Measurements from ENCODE around the gene ACSL4.

The ACSL4 gene

GRCh38 chrX:109740433-109740809 lies 7.4 kb upstream of the ACSL4 start:
- Histone ChIP-seq H3K4me3 (replicated peaks; ENCODE audit: low read depth, low read length) (no peak overlapping the region), H3K36me3 (ENCODE audit: control insufficient read depth, insufficient read depth, low read length) (no peaks in the 10 kb centered on the region), H3K27me3 (replicated peaks; ENCODE audit: control insufficient read depth, insufficient read depth, low read length) (no peaks in the 10 kb centered on the region)
- DNase-seq (ENCODE audit: extremely low read depth, insufficient read length) = no peak
- TF ChIP-seq, protein P1, sequence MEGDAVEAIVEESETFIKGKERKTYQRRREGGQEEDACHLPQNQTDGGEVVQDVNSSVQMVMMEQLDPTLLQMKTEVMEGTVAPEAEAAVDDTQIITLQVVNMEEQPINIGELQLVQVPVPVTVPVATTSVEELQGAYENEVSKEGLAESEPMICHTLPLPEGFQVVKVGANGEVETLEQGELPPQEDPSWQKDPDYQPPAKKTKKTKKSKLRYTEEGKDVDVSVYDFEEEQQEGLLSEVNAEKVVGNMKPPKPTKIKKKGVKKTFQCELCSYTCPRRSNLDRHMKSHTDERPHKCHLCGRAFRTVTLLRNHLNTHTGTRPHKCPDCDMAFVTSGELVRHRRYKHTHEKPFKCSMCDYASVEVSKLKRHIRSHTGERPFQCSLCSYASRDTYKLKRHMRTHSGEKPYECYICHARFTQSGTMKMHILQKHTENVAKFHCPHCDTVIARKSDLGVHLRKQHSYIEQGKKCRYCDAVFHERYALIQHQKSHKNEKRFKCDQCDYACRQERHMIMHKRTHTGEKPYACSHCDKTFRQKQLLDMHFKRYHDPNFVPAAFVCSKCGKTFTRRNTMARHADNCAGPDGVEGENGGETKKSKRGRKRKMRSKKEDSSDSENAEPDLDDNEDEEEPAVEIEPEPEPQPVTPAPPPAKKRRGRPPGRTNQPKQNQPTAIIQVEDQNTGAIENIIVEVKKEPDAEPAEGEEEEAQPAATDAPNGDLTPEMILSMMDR (IDR thresholded peaks at IDR 0.05; ENCODE audit: insufficient read depth, low read length, poor library complexity, severe bottlenecking) = no peak

DNA sequence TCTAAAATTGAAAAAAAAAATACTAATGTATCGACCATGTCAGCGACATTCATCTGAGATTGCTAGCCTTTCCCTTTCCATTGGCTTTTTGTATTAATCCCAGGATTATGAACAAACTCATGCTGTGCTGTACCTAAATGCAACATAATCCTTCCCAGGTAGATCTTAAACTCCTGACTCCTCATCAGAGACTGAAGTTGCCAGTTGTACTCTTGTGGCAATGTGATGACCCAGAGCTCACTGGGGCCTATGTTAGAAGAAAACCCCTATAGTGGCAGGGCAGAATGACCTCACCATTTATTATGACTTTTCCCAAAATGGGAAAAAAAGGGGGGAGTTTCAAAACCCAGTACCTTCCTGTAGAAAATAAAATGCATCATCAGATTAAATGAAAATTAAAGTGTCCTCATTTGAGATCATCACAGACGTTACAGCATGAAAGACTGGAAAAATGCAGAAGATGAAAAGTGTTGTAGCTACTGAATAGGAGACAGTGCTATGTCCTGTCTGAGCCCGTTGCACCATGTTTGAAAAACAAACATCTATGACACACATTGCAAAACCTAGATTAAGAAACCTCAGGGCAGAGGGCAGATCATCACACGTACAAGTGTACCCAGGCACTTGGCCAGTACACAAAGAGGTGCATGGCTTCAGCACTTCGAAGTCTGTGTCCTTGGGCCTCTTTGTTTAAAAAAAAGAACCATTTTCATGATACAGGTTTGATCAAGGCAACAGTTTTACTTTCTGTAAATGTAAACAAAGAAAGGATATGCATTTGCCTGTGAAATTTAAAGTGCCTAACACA lies 6.8 kb upstream of the ACSL4 start:
- Histone ChIP-seq H3K27me3 (replicated peaks; ENCODE audit: control insufficient read depth, insufficient read depth, low read length) (no peaks in the 10 kb centered on the region), H3K4me3 (replicated peaks; ENCODE audit: low read depth, low read length) (no peak overlapping the region), H3K36me3 (ENCODE audit: control insufficient read depth, insufficient read depth, low read length) (no peaks in the 10 kb centered on the region)
- DNase-seq (ENCODE audit: extremely low read depth, insufficient read length) = no peak
- TF ChIP-seq, protein P1 (IDR thresholded peaks at IDR 0.05; ENCODE audit: insufficient read depth, low read length, poor library complexity, severe bottlenecking) = no peak

DNA sequence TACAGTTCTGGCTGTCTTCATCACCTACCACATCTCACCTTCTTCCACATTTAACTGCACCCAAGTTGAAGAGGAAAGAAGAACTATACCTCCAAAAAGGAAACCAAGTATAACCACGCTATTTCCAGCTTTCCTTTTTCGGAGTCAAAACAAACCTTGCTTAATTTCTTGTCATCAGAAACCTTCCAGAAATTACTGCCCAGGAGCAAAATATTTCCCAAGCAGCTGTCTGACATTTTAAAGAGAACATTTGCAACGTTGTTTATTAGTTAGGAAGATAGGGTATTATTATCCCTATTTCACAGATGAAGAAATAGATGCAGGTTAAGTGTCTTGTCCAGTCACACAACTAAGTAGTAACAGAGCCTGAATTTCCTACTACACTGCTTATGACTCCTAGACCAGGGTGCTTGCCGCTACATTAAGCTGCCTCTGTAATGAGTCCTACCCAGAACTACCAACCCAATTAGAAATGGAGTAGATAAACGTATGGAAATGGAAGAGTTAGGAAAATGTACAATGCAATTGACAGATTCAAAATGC lies 2.2 kb upstream of the ACSL4 start:
- TF ChIP-seq, protein P1 (IDR thresholded peaks at IDR 0.05; ENCODE audit: insufficient read depth, low read length, poor library complexity, severe bottlenecking) = no peak
- Histone ChIP-seq H3K4me3 (replicated peaks; ENCODE audit: low read depth, low read length) (no peak overlapping the region), H3K36me3 (ENCODE audit: control insufficient read depth, insufficient read depth, low read length) (no peaks in the 10 kb centered on the region), H3K27me3 (replicated peaks; ENCODE audit: control insufficient read depth, insufficient read depth, low read length) (no peaks in the 10 kb centered on the region)
- no peak for DNase-seq (ENCODE audit: extremely low read depth, insufficient read length)

- H3K27me3 ChIP-seq (replicated peaks; ENCODE audit: control insufficient read depth, insufficient read depth, low read length) = no peaks in the 10 kb centered on the region
- H3K36me3 ChIP-seq (ENCODE audit: control insufficient read depth, insufficient read depth, low read length) = no peaks in the 10 kb centered on the region
- TF ChIP-seq, protein P1 (IDR thresholded peaks at IDR 0.05; ENCODE audit: insufficient read depth, low read length, poor library complexity, severe bottlenecking) = no peak
- peak overlapping the region; percentile 69 for H3K4me3 ChIP-seq (replicated peaks; ENCODE audit: low read depth, low read length)
- no peak for DNase-seq (ENCODE audit: extremely low read depth, insufficient read length)
Measured at GRCh38 chrX:109733613-109734083, 591 bp upstream of the ACSL4 start.

DNA sequence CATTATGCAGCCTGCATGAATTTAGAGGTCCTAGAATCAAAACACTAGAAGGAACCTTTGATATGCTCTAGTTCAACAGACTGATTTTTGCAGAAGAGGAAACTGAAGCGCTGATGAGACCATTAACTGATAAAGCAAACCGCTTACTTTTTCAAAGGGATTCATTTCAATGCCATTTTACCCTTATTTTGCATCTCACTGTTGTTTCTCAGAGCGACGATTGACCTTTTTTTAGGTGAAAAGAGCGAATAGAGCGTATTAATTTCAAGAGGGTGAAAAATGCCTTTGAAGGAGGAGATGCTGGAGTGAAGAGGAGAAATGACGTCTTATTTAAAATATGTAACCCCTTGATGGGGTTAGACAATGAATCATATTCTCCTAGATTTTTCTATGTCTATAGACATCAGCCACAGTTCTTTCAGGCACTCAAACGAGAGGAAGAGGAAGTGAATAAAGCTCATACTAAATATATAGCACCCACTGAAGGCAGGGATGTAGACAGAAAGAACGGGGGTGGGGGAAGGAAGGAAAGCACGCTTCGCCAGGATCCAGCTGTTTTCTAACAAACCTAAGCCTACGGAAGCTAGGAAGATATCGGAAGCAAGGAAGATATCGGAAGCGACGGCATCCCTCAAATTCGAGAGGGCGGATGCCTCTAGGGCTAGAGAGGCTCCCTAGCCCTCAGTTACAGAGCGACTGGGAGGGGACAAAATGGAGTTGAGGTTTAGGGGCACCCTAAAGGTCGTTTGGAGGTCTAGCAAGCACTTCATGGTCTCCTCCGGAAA lies 848 bp downstream of the ACSL4 start:
- H3K4me3 ChIP-seq (replicated peaks; ENCODE audit: low read depth, low read length) = peak overlapping the region; percentile 89
- TF ChIP-seq, protein P1 (IDR thresholded peaks at IDR 0.05; ENCODE audit: insufficient read depth, low read length, poor library complexity, severe bottlenecking) = no peak
- peak; percentile 30 for DNase-seq (ENCODE audit: extremely low read depth, insufficient read length)
- H3K27me3 ChIP-seq (replicated peaks; ENCODE audit: control insufficient read depth, insufficient read depth, low read length) = no peaks in the 10 kb centered on the region
- no peaks in the 10 kb centered on the region for H3K36me3 ChIP-seq (ENCODE audit: control insufficient read depth, insufficient read depth, low read length)

All from GM06990 (cell line).